HG03575 (cell line): ENCODE results near the gene HSD3B7.

Source experiments
- ATAC-seq: cut with Tn5 transposase; IDR thresholded peaks from one replicate; pipeline ENCODE4 v1.9.1; 2021; ENCODE audit not compliant: unreplicated experiment, insufficient number of reproducible peaks, low FRiP score; ENCODE audit errors: extremely low read depth

HSD3B7 gene

DNA sequence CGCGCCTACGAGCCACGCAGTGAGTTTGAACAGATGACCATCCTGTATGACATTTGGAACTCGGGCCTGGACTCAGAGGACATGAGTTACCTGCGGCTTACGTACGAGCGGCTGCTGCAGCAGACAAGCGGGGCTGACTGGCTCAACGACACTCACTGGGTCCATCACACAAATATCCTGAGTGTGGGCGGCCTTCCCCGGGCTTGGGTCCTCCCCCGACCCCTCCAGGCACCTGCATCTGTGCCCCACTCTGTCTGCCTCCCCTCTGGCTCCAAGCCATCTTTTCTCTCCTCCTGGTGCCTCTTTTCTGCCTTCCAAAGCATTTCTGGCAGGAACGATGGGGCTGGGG, 5.0 kb upstream of the HSD3B7 start:
- no peak for ATAC-seq

DNA sequence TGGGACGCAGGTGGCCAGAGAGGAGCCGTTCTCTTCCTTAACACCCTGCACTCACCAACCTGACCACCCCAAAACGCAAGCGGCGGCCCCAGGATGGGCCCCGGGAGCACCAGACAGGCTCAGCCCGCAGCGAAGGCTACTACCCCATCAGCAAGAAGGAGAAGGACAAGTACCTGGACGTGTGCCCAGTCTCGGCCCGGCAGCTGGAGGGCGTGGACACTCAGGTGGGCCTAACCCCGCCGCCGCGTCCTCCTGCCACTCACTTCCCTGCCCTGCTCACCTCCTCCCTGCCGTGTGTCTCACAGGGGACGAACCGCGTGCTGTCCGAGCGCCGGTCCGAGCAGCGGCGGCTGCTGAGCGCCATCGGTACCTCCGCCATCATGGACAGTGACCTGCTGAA, 4.6 kb upstream of the HSD3B7 start:
- no peak for ATAC-seq

DNA sequence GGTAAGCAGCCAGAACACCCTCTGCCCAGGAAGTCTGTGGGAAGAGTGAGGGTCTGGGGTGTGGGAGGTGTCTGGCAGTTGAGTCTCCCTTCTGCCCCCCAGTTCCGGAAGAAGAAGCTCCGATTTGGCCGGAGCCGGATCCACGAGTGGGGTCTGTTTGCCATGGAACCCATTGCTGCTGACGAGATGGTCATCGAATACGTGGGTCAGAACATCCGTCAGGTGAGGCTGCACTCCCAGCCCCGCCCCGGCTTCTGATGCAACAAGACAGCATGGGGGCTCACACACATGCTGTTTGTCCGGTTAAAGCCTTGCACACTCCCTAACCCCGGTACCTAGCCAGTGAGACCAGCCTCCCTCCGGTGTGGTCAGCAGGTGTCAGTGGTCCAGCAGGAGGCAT, 4.0 kb upstream of the HSD3B7 start:
- no peak for ATAC-seq

DNA sequence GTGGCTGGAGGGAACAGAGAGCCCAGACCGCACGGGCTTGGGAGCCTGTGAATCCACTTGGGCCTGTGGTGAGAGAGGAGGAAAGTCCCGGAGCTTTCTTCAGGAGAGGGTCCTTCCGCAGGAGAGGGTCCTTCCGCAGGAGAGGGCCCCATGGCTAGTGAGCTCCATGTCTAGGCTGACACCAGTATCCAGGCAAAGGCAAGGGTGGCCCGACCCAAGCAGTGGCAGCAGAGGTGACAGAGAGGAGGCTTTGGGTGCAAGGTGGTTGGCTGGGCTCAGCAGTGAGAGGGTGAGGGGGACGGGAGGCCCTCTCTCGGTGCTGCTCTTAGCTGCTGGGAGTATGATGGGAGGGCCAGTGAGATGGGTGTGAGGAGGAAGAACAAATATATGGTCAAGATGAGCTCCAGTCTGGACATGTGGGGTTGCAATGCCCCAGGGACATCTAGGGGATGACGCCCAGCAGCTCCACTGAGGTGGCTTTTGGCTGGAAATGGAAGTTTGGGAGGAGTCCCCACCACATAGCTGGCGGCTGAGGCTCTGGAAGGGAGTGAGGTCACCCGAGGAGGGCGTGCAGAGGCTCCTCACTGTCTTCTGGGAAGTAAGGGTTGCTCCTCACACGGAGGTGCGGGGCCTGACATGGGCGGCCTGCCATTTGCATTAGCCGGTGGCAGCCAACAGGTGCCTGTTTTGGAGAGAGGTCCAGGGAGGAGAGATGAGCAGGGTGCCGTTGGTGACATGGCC, 2.3 kb upstream of the HSD3B7 start:
- ATAC-seq = no peak

DNA sequence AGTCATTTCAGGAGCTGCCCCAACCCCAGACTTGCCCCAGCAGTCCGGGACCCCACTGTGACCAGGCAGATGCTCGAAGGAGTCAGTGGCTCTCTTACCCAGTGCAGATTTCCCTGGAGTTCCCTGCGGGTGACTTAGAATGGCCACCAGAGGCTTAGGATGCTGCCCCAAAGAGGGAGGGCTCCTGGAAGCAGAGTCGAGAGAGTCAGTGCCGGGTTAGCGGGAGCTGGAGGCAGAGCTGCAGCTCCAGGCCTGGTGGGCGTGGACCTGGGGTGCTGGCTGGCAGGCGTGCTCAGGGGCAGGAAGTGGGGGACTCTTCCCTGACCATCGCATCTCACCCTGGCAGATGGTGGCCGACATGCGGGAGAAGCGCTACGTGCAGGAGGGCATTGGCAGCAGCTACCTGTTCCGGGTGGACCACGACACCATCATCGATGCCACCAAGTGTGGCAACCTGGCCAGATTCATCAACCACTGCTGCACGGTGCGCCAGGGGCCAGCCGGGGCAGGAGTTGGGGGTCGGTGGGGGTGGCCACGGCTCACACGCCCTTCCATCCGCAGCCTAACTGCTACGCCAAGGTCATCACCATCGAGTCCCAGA, 1.6 kb upstream of the HSD3B7 start:
- ATAC-seq = no peak

DNA sequence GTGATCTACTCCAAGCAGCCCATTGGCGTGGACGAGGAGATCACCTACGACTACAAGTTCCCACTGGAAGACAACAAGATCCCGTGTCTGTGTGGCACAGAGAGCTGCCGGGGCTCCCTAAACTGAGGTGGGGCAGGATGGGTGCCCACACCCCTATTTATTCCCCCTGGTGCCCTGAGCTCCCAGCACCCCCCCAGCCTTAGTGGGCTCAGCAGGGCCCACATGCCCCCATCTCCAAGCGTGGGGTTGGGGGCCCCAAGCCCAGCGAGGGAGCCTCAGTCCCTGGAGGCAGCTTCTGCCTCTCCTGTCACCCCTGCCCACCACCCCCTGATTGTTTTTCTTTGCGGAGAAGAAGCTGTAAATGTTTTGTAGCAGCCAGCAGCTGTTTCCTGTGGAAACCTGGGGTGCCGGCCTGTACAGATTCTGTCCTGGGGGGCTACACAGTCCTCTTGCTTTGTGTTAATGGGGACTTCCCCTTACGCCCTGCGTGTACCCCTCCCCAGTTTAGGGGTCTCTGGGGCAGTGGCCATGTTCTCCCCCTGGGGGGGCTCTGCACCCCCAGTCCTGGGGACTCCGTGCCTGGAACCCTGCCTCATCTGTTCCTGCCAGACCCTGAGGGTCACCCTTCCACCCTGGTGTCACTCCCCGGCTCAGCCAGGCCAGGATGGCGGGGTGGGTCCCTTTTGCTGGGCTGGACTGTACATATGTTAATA, 953 bp upstream of the HSD3B7 start:
- no peak for ATAC-seq

DNA sequence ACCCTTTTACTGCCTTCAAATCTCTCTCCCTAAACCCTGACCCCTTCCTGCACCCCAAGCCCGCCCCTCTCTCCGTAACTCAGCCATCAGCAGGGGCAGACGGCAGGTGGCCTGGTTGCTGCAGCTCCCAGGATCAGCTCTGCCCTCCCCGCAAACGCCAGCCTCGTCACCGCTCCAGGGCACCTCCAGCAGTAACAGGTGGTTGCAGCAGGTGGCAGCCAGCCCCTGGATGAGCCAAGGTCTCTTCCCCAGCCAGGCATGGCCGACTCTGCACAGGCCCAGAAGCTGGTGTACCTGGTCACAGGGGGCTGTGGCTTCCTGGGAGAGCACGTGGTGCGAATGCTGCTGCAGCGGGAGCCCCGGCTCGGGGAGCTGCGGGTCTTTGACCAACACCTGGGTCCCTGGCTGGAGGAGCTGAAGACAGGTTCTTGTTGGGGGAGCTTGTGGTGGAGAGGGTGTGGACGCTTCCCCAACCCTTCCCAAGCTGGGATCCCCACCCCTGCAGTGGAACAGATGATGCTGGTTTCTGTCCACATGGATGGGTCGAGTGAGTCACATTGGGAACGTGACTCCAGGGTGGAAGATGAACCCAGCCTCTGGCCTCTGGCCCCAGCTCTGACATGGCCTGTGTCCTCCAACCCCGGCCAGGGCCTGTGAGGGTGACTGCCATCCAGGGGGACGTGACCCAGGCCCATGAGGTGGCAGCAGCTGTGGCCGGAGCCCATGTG, 558 bp downstream of the HSD3B7 start:
- ATAC-seq = no peak

DNA sequence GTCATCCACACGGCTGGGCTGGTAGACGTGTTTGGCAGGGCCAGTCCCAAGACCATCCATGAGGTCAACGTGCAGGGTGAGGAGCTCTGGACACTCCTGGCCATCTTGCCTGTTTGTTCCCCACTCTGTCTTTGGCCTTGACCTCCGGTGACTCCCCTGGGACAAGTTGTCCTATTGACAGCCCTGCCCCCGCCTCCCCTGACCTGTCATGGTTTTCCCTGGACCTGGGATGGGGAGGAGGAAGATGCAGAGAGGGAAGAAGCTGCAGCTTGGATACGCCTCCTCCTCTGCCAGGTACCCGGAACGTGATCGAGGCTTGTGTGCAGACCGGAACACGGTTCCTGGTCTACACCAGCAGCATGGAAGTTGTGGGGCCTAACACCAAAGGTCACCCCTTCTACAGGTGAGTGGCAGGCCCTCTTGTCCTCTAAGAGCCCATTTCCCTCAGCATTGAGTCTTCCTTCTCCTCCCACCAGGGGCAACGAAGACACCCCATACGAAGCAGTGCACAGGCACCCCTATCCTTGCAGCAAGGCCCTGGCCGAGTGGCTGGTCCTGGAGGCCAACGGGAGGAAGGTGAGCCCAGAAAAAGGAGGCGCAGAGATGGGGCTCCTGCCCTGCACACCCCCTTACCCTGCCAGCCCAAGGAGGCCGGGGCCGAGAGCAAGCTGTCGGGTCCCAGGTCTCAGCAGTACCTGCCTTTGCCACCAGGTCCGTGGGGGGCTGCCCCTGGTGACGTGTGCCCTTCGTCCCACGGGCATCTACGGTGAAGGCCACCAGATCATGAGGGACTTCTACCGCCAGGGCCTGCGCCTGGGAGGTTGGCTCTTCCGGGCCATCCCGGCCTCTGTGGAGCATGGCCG, 1.4 kb downstream of the HSD3B7 start:
- no peak for ATAC-seq

DNA sequence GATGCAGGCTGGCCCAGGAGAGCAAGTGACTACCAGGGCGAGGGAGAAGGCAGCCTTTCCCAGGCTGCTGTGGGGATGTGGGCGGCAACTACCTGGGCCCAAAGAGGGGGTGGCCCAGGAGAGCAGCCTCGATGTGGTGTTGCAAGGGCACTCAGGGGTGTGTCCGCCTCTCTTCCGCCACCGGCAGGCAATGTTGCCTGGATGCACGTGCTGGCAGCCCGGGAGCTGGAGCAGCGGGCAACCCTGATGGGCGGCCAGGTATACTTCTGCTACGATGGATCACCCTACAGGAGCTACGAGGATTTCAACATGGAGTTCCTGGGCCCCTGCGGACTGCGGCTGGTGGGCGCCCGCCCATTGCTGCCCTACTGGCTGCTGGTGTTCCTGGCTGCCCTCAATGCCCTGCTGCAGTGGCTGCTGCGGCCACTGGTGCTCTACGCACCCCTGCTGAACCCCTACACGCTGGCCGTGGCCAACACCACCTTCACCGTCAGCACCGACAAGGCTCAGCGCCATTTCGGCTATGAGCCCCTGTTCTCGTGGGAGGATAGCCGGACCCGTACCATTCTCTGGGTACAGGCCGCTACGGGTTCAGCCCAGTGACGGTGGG, 2.7 kb downstream of the HSD3B7 start:
- no peak for ATAC-seq

DNA sequence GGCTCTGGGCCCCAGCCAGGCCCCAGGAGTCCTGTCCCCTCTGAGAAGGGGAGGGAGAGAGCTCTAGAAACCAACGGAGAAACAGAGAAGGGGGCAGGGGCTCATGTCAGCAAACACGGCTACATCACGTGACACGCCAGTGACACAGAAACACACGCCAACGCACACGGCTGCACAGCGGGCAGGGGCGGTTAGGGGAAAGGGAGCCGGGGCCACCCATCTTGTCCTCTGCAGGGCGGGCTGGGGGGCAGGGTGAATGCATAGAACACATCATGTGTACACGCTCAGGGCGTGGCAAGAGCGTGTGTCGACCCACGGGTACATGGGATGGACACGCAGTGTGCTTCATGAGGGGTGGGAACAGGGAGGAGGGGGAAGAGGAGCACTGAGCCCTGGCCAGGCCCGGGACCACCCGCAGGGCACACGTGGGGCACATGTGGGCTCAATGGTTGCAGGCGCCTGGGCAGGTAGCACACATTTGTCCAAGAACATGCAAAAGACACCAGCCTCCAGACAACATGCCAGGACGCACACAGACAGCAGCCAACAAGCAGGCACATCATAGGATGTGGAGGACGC, 4.6 kb downstream of the HSD3B7 start:
- ATAC-seq = no peak

DNA sequence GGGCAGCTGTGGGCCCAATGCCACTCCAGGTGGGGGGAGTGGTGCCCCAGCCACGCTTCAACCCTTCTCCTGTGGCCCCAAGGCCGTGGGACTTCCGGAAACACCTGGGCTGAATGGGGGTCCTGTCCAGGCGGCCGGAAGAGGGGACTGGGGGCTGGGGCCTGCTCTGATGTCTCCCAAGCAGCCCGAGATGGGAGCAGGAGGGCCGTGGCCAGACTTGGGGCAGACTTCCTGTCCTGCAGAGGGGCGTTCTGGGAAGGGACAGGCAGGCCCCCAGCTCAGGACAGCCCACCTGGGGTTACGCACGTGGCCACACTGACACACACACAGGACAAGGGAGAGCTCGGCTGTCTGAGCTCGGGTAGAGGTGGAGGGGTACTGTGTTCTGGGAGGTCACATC, 5.1 kb downstream of the HSD3B7 start:
- ATAC-seq = no peak

DNA sequence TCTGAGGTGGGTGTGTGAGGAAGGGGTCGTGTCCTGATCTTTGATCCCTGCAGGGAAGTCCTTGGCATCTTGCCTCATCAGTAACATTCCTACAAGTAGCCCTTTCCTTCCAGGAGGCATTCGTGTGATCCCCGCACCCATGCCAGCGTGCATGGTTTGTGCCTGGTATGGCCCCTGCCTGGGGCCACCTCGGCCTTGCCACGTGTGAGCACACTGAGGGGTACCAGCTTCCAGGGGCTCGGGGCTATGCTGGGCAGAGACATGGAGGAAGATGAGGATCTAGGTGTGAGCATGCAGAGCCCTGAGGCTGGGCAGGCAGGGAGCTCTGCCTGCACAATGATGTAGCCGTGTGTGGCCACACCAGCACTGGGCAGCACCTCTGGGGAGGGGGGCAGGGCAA, 6.0 kb downstream of the HSD3B7 start:
- no peak for ATAC-seq

DNA sequence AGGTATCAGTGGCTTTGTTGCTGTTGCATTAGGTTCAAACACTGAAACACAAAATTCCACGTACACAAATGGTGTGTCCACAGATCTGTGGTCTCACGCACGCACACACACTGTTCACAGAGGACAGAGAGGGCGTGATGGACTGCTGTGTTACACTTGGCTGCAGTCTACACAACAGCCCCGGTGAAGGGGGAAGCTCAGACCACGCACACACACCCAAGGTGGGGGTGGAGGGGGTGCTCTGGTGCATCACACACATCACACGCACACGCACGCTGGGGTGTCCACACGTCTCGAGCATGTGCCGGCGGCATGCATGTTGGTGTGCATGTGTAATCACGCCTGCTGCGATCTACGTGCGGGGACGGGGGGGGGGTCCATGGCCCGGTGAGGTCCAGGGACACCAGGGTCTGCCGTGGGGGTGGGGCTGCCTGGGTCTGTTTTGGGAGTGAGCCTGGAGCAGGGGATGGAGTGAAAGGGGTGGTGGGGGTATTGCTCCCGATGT, 7.3 kb downstream of the HSD3B7 start:
- no peak for ATAC-seq

DNA sequence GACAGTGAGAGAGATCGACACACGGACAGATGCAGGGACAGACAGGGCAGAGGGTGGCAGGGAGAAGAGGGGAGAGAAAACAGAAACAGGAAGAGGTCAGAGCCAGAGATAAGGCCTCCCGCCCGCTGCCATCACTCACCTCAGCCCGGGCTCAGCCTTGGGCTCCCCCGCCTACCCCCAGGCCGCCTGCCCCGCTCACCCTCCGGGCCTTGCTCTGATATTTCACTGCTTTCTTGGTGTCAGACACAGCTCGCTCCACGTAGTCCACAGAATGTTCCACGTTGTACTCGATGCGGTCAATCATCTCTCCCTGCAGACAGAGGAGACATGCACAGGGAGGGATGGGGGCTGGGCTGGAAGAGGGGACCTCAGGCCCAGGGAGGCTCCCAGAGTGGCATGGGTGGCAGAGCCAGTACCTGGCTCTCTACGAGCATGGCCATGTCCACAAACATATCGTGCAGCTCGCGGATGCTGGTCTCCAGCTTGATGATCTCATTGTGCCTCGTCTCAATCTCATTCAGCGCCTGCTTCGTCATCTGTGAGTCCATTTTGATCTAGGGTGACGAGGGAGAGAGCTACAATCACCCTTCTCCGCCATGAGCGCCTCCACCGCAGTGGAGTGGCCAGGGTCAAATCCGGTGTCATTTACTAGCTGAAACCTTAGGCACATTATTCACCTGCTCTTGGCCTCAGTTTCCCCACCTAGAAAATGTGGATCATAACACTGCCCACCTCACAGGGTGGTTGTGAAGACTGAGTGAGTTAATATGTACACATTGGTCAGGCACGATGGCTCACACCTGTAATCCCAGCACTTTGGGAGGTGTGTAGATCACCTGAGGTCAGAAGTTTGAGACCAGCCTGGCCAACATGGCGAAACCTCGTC, 8.2 kb downstream of the HSD3B7 start:
- ATAC-seq = no peak

DNA sequence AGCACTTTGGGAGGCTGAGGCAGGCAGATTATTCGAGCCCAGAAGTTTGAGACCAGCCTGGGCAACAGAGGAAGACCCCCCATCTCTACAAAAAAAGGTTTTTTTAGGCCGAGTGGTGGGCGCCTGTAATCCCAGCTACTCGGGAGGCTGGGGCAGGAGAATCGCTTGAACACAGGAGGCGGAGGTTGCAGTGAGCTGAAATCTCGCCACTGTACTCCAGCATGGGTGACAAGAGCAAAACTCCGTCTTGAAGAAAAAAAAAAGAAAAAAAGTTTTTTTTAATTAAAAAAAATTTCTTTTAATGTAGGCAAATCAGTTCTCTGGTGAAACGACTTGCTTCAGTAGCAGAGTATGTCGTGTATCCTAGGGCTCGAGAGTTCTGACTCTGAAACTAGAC, 10.9 kb downstream of the HSD3B7 start:
- no peak for ATAC-seq

DNA sequence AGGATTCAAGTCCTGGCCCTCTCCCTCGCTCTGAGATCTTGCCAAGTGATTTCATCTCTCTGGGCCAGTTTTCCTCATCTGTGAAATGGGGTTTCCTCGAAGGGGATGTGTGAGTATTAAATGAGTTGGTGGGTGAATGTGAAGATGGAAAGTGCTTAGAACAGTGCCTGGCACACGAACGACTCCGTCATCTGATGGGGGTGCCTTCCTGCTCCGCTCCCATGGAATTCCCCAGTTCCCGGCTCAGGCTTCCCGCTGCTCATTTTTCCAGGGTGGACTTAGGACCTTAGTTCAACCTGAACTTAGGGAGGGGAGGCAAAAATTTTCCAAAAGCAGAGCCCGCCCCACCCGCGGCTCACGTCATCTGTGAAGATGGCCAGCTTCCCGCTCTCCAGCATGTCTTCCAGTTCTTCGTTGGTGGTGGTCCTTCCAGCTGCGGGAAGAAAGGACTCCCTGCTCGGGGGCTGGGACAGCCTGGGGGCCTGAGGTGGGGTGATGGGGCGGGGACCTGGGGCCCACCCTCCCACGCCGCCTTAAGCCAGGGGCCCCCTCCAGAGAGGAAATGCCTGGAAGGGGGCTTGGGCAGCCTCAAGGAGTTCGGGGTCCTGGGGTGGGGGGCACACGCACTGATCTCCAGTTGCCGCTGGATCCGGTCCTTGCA, 11.4 kb downstream of the HSD3B7 start:
- no peak for ATAC-seq
